IMR-90 (cell line): ENCODE results near the gene LAMA2.

Experiments
- CEBPB ChIP-seq: IDR thresholded peaks from 2 replicates; pipeline ENCODE4 v1.6.1; 2012; ENCODE audit warnings: low read depth, low read length, improper control_type of control experiment
- CTCF ChIP-seq: conservative IDR thresholded peaks from 2 replicates; pipeline ENCODE4 v1.5.1; 2012; ENCODE audit warnings: mild to moderate bottlenecking, low read depth, low read length, improper control_type of control experiment
- POLR2A ChIP-seq: IDR thresholded peaks from 2 replicates; pipeline ENCODE4 v1.6.1; 2012; ENCODE audit warnings: mild to moderate bottlenecking, low read depth, low read length
- RAD21 ChIP-seq: IDR thresholded peaks from 2 replicates; pipeline ENCODE4 v1.6.1; 2012; ENCODE audit warnings: low read length, improper control_type of control experiment
- RFX5 ChIP-seq: IDR thresholded peaks from 2 replicates; pipeline ENCODE4 v1.8.0; 2012; ENCODE audit warnings: low read depth, mild to moderate bottlenecking, low read length, moderate library complexity
- SMC3 ChIP-seq: fragments of 150-350 bp; IDR thresholded peaks from 2 replicates; pipeline ENCODE4 v1.6.1; 2016; ENCODE audit warnings: low read depth, mild to moderate bottlenecking, antibody characterized with exemption, low read length, moderate library complexity
- TF ChIP-seq, protein P1 (sequence below): fragments of 150-350 bp; IDR thresholded peaks from 2 replicates; pipeline ENCODE4 v1.6.1; 2016; ENCODE audit warnings: low read depth, mild to moderate bottlenecking, low read length, moderate library complexity, borderline replicate concordance
- TF ChIP-seq, protein P2 (sequence below): fragments of 150-350 bp; IDR thresholded peaks from 2 replicates; pipeline ENCODE4 v1.6.1; 2017; ENCODE audit warnings: mild to moderate bottlenecking, antibody characterized with exemption, low read length, low read depth

- TF ChIP-seq POLR2A (no peak), CTCF (no peak), RFX5 (no peak), SMC3 (no peak), RAD21 (no peak), CEBPB (no peak)
- TF ChIP-seq, protein P1, sequence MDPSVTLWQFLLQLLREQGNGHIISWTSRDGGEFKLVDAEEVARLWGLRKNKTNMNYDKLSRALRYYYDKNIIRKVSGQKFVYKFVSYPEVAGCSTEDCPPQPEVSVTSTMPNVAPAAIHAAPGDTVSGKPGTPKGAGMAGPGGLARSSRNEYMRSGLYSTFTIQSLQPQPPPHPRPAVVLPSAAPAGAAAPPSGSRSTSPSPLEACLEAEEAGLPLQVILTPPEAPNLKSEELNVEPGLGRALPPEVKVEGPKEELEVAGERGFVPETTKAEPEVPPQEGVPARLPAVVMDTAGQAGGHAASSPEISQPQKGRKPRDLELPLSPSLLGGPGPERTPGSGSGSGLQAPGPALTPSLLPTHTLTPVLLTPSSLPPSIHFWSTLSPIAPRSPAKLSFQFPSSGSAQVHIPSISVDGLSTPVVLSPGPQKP: no peak
- TF ChIP-seq, protein P2, sequence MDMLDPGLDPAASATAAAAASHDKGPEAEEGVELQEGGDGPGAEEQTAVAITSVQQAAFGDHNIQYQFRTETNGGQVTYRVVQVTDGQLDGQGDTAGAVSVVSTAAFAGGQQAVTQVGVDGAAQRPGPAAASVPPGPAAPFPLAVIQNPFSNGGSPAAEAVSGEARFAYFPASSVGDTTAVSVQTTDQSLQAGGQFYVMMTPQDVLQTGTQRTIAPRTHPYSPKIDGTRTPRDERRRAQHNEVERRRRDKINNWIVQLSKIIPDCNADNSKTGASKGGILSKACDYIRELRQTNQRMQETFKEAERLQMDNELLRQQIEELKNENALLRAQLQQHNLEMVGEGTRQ: no peak
Observed at GRCh38 chr6:129181001-129181400, 298.1 kb downstream of the LAMA2 start.
